Mesendoderm (in vitro differentiated cells): ENCODE results near the gene C1orf50.

Experiments
- DNase-seq: peaks from one replicate; pipeline ENCODE4 v3.0.0; 2013
- H2AK5ac ChIP-seq: 2 replicates; pipeline ENCODE4 v1.6.1; 2013; ENCODE audit warnings: low read length, inconsistent platforms
- H2BK120ac ChIP-seq: 2 replicates; pipeline ENCODE4 v1.6.1; 2013; ENCODE audit warnings: low read depth, mild to moderate bottlenecking, low read length, moderate library complexity, mixed read lengths
- H2BK15ac ChIP-seq: replicated peaks from 2 replicates; pipeline ENCODE4 v1.6.1; 2013; ENCODE audit warnings: low read depth, mild to moderate bottlenecking, moderate library complexity
- H2BK5ac ChIP-seq: 2 replicates; pipeline ENCODE4 v1.6.1; 2013; ENCODE audit warnings: low read length, inconsistent platforms
- H3K18ac ChIP-seq: 2 replicates; pipeline ENCODE4 v1.6.1; 2013; ENCODE audit warnings: mild to moderate bottlenecking, low read length, mixed read lengths
- H3K23ac ChIP-seq: one replicate; pipeline ENCODE4 v1.6.1; 2013; ENCODE audit warnings: low read length
- H3K27ac ChIP-seq: 2 replicates; pipeline ENCODE4 v1.5.1; 2013; ENCODE audit warnings: low read depth, mild to moderate bottlenecking, inconsistent platforms, low read length, moderate library complexity
- H3K27me3 ChIP-seq: 2 replicates; pipeline ENCODE4 v1.6.1; 2013; ENCODE audit warnings: low read length, control low read depth, mild to moderate bottlenecking, inconsistent platforms; ENCODE audit not compliant: insufficient read depth, poor library complexity
- H3K36me3 ChIP-seq: 2 replicates; pipeline ENCODE4 v1.6.1; 2013; ENCODE audit warnings: low read length, inconsistent platforms; ENCODE audit not compliant: control insufficient read depth, insufficient read depth
- H3K4ac ChIP-seq: one replicate; pipeline ENCODE4 v1.6.1; 2013; ENCODE audit warnings: low read depth, mild to moderate bottlenecking, low read length, moderate library complexity
- H3K4me1 ChIP-seq: 2 replicates; pipeline ENCODE4 v1.6.1; 2013; ENCODE audit warnings: low read depth, low read length, inconsistent platforms; ENCODE audit not compliant: control insufficient read depth
- H3K4me2 ChIP-seq: 2 replicates; pipeline ENCODE4 v1.6.1; 2013; ENCODE audit warnings: low read length
- H3K4me3 ChIP-seq: 2 replicates; pipeline ENCODE4 v1.5.1; 2013; ENCODE audit warnings: mild to moderate bottlenecking, low read length
- H3K56ac ChIP-seq: one replicate; pipeline ENCODE4 v1.6.1; 2013; ENCODE audit warnings: low read length
- H3K79me1 ChIP-seq: 2 replicates; pipeline ENCODE4 v1.6.1; 2013; ENCODE audit warnings: low read length, inconsistent platforms
- H3K79me2 ChIP-seq: 2 replicates; pipeline ENCODE4 v1.6.1; 2013; ENCODE audit warnings: mild to moderate bottlenecking, low read length; ENCODE audit not compliant: control insufficient read depth, insufficient read depth
- H3K9ac ChIP-seq: 2 replicates; pipeline ENCODE4 v1.6.1; 2013; ENCODE audit warnings: low read length, inconsistent platforms
- H4K5ac ChIP-seq: one replicate; pipeline ENCODE4 v1.6.1; 2013; ENCODE audit warnings: low read length
- H4K8ac ChIP-seq: one replicate; pipeline ENCODE4 v1.6.1; 2013; ENCODE audit warnings: low read depth, mild to moderate bottlenecking, control low read depth, low read length, moderate library complexity
- WGBS: extraction: QIAGEN DNeasy Blood & Tissue Kit; methylation state at CpG from one replicate; pipeline ENCODE4 v1.1.7; 2013; ENCODE audit warnings: low lambda C conversion rate, missing lambda C conversion rate; ENCODE audit not compliant: insufficient coverage; ENCODE audit errors: extremely low coverage; 5-methylcytosine and 5-hydroxymethylcytosine counted together

C1orf50 gene

DNA sequence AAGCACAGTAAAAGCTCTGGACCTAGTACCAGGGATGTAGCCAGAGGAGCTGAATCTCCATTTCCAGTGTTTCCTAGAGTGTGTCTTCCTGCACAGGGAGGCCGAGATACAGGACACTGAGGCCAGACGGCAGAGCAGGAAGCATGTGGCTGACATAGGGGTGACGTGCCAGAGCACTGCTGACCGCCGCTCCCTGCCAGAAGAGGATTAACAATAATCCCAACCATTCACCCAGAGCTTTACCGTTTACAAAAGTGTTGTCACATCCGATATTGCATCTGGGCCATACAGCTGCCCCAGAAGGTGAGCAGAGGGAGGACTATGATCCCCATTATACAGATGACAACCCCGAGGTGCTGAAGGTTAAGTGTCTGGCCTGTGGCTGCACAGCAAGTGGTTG is 21.2 kb upstream of the C1orf50 start:
- Histone ChIP-seq H3K27me3 (no peaks in the 10 kb centered on the region), H3K9ac (no peak overlapping the region), H4K5ac (no peak overlapping the region), H3K4me3 (no peak overlapping the region), H3K56ac (no peak overlapping the region), H3K36me3 (peaks cover 2% of the 10 kb centered on the region), H3K18ac (no peak overlapping the region), H3K4ac (no peak overlapping the region), H2BK120ac (no peak overlapping the region), H3K27ac (no peak overlapping the region), H3K23ac (no peak overlapping the region), H2AK5ac (no peak overlapping the region), H4K8ac (no peak overlapping the region), H3K79me1 (no peaks in the 10 kb centered on the region), H2BK5ac (no peak overlapping the region), H3K4me2 (no peak overlapping the region), H3K4me1 (peaks cover 2% of the 10 kb centered on the region), H3K79me2 (no peaks in the 10 kb centered on the region), H2BK15ac (no peak overlapping the region)
- no peak for DNase-seq
- no CpG with 5 or more reads among the region's 8 CpGs for WGBS

DNA sequence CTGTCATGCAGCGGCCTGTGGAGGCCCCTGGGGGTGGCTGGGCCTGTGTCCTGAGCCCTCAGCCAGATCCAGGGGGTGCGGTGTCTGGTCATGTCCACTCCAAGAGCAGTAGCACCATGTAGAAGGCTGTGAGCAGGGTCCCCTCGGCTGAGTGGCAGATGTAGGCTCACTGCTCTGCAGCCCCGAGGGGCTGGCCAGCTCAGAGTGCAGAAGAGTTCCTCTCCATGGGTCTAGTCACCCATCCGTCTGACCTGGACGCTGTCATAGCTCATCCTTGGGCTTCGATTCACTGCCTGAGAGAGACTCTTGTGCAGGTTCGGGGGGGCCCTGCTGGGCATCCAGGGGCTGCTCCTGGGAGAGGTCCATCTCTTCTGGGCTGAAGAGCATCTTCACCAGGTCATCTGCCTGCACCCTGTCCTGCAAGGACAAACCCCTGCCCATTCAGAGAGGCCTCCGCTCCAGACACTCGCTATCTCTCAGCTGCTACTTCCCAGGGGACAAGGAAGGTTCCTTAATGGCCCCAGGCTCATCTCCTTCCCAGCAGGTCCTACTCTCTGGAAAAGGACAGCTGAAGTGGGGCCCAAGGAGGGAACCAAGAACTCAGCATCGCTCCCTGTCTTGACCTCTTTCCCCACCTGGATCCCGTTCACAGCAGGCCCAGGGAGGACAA is 20.5 kb upstream of the C1orf50 start:
- no peak overlapping the region for H3K4me3 ChIP-seq
- no peak overlapping the region for H2AK5ac ChIP-seq
- H4K8ac ChIP-seq = no peak overlapping the region
- no peak overlapping the region for H3K4ac ChIP-seq
- H2BK15ac ChIP-seq = no peak overlapping the region
- H3K4me2 ChIP-seq = no peak overlapping the region
- no peaks in the 10 kb centered on the region for H3K4me1 ChIP-seq
- H2BK120ac ChIP-seq = no peak overlapping the region
- H3K36me3 ChIP-seq = peaks cover 2% of the 10 kb centered on the region
- no peak overlapping the region for H2BK5ac ChIP-seq
- no peak for DNase-seq
- H3K23ac ChIP-seq = no peak overlapping the region
- H3K9ac ChIP-seq = no peak overlapping the region
- no CpG with 5 or more reads among the region's 12 CpGs for WGBS
- no peak overlapping the region for H3K56ac ChIP-seq
- H3K27ac ChIP-seq = no peak overlapping the region
- H4K5ac ChIP-seq = no peak overlapping the region
- no peak overlapping the region for H3K18ac ChIP-seq
- no peaks in the 10 kb centered on the region for H3K27me3 ChIP-seq
- no peaks in the 10 kb centered on the region for H3K79me2 ChIP-seq
- no peaks in the 10 kb centered on the region for H3K79me1 ChIP-seq

DNA sequence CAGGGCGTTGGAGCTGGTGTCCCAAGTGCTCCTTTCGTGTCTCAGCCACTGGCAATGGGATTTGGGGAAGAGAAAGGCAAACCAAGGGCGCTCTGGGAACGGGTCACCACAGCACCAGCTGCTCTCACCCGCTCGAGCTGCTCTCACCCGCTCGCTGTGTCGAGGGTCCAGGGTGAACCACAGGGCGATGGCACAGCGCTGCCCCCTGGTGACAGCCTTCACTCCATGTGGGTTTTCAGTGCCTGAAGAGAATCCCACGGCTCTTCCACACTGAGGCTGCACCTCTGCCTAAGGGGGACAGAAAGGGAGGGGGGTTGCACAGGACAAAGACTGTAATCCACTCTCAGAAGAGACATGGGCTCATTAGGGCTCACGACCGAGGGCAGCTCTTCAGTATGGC is 19.9 kb upstream of the C1orf50 start:
- H2BK15ac ChIP-seq = no peak overlapping the region
- peak; percentile 57 for DNase-seq
- no peak overlapping the region for H4K8ac ChIP-seq
- H3K27ac ChIP-seq = no peak overlapping the region
- no peaks in the 10 kb centered on the region for H3K4me1 ChIP-seq
- H3K79me1 ChIP-seq = no peaks in the 10 kb centered on the region
- no peak overlapping the region for H2BK120ac ChIP-seq
- no peak overlapping the region for H3K4me3 ChIP-seq
- H3K4me2 ChIP-seq = no peak overlapping the region
- no peak overlapping the region for H3K56ac ChIP-seq
- no peaks in the 10 kb centered on the region for H3K27me3 ChIP-seq
- no peak overlapping the region for H3K23ac ChIP-seq
- no peak overlapping the region for H2BK5ac ChIP-seq
- no peak overlapping the region for H3K4ac ChIP-seq
- no peak overlapping the region for H3K18ac ChIP-seq
- H2AK5ac ChIP-seq = no peak overlapping the region
- no peak overlapping the region for H4K5ac ChIP-seq
- no peak overlapping the region for H3K9ac ChIP-seq
- WGBS = no CpG with 5 or more reads among the region's 14 CpGs
- H3K36me3 ChIP-seq = peaks cover 6% of the 10 kb centered on the region
- H3K79me2 ChIP-seq = no peaks in the 10 kb centered on the region

DNA sequence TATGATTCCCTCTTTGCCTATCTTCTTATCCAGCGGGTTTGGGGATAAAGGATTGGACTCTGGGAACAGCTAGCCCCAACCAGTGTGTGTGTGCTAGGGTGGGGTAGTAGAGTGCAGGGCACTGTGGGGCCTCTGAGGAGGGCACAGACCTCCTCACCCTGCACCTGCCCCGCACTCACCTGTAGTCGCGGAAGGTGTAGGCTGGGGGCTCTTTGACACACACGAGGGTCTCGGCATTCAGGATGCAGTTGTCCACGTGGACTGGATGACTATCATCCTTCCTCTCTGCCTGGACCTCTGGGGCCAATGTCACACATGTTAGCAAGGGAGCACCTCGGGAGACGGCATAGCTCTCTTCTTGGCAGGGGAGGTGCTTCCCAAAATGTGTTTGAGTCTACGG is 19.0 kb upstream of the C1orf50 start:
- Histone ChIP-seq H3K36me3 (peaks cover 13% of the 10 kb centered on the region), H3K4me3 (no peak overlapping the region), H3K23ac (no peak overlapping the region)

DNA sequence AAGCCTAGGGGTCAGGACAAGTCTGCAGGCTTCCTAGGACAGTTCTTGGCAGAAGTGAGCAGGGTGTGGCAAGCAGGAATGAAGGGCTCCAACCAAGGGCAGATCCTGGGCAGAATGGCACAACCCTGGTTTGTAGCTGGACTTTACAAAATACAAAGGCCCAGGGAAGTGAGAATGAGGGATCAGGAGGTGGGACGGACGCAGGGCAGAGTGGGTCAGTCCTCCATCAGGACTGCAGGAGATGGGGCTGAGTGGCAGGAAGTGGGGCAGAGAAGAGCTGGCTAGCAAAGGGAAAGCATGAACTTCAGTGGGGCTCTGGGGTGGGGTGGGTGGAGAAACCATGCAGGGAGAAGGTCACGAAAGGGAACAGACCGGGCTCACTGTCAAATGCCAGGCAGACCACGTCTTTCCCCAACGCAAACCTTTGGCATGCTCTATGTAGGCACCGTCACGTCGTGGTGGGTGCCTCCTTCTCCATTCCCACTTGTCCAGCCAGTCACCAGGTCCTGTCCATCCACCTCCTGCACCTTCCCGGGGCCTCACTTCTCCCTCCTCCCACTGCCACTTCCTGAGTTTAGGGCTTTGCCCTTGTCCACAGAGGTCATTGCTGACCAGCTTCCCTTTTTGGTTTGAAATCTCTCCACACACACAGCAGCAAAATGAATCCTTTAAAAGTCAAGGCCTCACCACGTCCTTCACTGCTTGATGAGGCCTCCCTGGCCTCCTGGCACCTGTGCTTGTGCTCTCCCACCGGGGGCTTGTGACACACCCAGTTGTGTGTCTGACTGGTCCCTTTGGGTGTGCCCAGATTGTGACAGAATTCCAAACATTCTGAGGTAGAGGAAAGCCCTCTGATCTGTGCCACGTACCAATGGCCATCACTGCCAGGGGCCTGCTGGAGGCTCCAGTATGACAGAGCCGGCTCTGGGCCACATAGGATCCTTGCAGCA is 18.3 kb upstream of the C1orf50 start:
- Histone ChIP-seq H3K27me3 (no peaks in the 10 kb centered on the region), H4K8ac (no peak overlapping the region), H3K4me1 (no peaks in the 10 kb centered on the region), H3K56ac (no peak overlapping the region), H3K27ac (no peak overlapping the region), H2BK5ac (no peak overlapping the region), H3K23ac (no peak overlapping the region), H3K4me2 (no peak overlapping the region), H2AK5ac (no peak overlapping the region), H4K5ac (no peak overlapping the region), H3K4me3 (no peak overlapping the region), H3K36me3 (peaks cover 13% of the 10 kb centered on the region), H3K4ac (no peak overlapping the region), H2BK120ac (no peak overlapping the region), H3K18ac (no peak overlapping the region), H2BK15ac (no peak overlapping the region), H3K9ac (no peak overlapping the region), H3K79me1 (no peaks in the 10 kb centered on the region), H3K79me2 (no peaks in the 10 kb centered on the region)
- no peak for DNase-seq
- WGBS = no CpG with 5 or more reads among the region's 14 CpGs

More for the DNA sequence above, 19.0 kb upstream of the C1orf50 start:
- H3K56ac ChIP-seq = no peak overlapping the region
- no peaks in the 10 kb centered on the region for H3K79me2 ChIP-seq
- no peaks in the 10 kb centered on the region for H3K79me1 ChIP-seq
- no peak overlapping the region for H2AK5ac ChIP-seq
- no peak overlapping the region for H2BK5ac ChIP-seq
- no peak overlapping the region for H3K18ac ChIP-seq
- no peak for DNase-seq
- H3K27me3 ChIP-seq = no peaks in the 10 kb centered on the region
- no peak overlapping the region for H2BK15ac ChIP-seq
- no peak overlapping the region for H4K5ac ChIP-seq
- no peak overlapping the region for H3K4me2 ChIP-seq
- H4K8ac ChIP-seq = no peak overlapping the region
- H3K4me1 ChIP-seq = no peaks in the 10 kb centered on the region
- no peak overlapping the region for H3K4ac ChIP-seq
- no peak overlapping the region for H2BK120ac ChIP-seq
- no peak overlapping the region for H3K27ac ChIP-seq
- H3K9ac ChIP-seq = no peak overlapping the region
- WGBS = no CpG with 5 or more reads among the region's 10 CpGs
